HG03571 (cell line): ENCODE measurements around the gene RNF166.
A peak's percentile ranks its signal among the peaks of the same experiment; 100 is the strongest.
"Not testable (repeated sequence)": the region's sequence is repeated elsewhere in the genome, so short reads cannot be mapped to it uniquely, and the experiment has no call there.

Experiments used
- ATAC-seq: cut with Tn5 transposase; IDR thresholded peaks from one replicate; pipeline ENCODE4 v1.9.1; 2021; ENCODE audit not compliant: unreplicated experiment

Gene RNF166

GRCh38 chr16:88678224-88678979, 27.8 kb downstream of the RNF166 start:
- ATAC-seq = no peak

GRCh38 chr16:88677721-88678120, 28.5 kb downstream of the RNF166 start:
- no peak for ATAC-seq

- ATAC-seq = no peak
Observed at GRCh38 chr16:88676502-88677242, 29.5 kb downstream of the RNF166 start.

DNA sequence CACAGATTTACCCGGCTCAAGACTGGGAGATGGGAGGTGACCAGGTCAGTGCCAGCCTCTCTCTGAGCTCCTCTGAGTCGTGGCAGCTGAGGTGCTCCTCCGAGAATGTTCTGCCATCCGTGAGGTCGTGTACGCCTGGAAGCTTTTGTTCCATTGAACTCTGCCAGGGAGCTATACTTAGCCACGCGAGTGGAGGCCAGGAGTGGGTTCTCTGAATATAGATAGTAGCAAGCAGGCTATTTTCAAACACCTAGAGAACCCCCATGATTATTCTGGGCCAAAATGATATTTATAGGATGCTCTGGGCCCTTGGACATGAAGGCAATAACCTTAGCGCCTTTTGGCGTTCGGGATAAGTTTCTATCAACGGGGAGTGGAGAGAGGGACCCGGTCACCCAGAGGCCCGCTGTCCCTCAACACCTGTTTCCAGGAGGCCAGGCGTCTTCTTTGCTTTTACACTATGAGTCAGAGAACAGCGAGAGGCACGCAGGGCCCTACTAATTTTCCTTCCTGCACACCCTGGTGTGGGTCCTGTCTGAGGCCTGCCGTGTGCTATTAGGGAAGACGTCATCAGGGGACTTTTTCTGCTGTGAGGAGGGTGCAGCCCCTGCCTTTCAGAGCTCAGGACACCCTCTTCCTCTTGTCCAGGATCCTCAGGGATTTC, 32.4 kb downstream of the RNF166 start:
- no peak for ATAC-seq

DNA sequence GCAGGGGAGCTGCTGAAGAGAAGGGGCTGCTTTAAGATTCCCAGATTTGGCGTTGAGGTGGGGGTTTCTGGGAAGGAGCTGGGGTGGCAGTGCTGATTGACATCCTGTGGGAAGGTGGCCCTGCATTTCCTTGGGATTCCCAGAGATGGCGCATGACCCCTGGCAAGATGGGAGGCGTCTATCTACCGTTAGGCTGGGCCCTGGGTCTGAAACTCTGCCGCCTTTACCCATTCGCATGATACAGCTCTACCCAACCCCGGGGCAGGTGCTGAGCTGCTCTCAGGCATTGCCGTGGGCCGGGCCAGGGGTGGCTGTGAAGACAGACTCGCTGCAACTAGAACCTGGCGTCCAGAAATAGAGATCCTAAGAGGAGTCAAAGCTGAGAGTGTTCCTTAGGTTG, 33.4 kb downstream of the RNF166 start:
- no peak for ATAC-seq

GRCh38 chr16:88671806-88672205, 34.4 kb downstream of the RNF166 start:
- ATAC-seq = no peak

GRCh38 chr16:88669980-88670379, 36.2 kb downstream of the RNF166 start:
- ATAC-seq = no peak

GRCh38 chr16:88669493-88669892, 36.7 kb downstream of the RNF166 start:
- not testable (repeated sequence) for ATAC-seq

- ATAC-seq = no peak
Observed at GRCh38 chr16:88667461-88667860, 38.7 kb downstream of the RNF166 start.

- ATAC-seq = no peak
Observed at GRCh38 chr16:88665570-88665969, 40.6 kb downstream of the RNF166 start.

GRCh38 chr16:88665148-88665547, 41.1 kb downstream of the RNF166 start:
- no peak for ATAC-seq

DNA sequence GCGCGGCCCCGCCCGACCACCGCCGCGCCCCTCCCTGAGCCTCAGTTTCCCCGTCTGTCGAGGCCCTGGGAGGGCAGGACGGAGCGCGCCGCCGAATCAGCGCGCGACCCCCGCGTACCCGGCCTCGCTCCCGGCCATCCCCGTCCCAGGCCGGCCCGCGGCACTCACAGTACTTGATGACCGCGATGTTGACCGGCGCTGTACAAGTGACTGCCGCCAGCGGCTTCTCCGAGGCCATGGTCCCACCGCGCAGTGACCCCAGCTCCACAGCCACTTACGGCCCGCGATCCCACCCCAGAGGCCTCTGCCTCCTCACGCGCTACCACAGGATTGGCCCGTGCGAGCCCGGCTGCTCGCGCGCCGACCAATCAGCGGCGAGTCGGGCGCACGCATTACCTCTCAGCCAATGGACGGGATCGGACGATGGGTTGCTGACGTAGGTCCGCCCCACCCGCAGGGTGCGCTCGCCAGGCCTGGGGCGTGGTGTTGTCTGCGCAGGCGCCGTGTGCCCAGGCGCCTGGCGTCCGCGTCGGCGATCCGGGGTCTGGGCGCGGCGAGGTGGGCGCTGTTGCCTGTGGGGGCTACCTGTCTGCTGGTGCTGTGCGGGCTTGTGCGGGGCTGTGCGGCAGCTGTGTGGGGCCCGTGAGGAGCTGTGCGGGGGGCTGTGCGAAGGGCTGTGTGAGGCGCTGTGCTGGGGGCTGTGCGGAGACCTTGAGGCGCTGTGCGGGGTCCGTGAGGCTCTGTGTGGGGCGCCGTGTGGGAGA, 43.2 kb downstream of the RNF166 start, which contains the start of gene MVD:
MVD (minus strand) TSS at position 249 of the 764 bp plus-strand sequence; CDS start at position 238, 11 bp downstream.
- peak; percentile 92 for ATAC-seq

DNA sequence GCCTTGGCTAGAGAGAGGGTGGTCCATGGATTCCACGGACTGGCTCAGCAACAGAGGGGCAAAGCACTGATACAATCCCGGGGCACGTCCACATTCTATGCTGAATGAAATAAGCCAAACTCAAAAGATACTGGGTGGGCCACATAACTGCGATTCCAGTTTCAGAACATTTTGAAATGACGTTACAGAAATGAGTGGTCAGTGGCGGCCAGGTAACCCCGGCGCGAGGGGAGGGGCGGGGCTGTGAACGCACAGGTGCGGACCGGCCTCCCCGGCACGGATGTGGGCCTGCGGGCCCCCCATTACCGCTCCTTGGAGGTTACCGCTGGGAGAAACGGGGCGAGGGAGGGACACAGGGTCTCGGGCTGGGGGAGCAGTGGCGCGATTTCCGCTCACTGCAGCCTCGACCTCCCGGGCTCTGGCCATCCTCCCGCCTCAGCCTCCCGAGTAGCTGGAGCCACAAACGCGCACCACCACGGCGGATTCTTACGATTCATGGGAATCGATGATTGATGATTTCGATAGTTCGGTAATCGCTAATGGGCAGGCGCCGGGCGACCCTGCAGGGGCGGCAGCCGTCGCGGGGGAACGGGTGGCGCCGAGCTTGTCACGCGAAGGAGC, 43.9 kb downstream of the RNF166 start:
- ATAC-seq = peak; percentile 2

DNA sequence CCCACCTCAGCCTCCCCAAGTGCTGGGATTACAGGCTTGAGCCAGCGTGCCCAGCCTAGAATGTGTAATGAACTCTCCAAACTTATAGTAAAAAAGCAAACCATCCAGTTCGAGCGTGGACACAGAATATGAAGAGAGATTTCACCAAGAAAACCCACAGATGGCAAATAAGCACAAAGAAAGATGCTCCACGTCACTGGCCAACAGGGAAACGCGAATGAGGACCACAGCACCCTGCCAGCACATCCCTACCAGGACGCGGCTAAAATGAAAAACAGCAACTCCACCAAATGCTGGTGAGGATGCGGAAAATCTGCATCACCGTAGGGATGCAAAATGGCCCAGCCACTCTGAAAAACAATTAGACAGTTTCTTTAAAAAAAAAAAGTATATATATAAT, 44.7 kb downstream of the RNF166 start:
- no peak for ATAC-seq

DNA sequence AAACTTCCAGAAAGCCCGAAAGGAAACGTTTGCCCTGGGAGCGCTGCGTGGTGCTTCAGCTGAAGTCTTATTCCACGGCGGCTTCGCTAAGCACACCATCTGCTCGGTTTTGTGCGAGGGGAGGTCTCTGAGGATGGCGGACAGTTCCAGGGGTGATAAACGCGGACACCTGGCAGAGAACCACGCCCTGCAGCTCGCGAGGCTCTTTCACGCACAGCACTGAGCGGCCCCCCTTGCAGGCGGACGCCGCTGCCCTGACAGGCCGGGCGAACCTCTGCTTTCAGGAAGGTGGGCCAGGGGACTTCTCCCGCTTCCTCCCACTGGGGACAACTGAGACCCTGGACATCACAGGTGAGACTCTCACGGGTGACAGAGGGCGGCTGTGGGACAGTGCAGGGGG, 47.0 kb downstream of the RNF166 start:
- ATAC-seq = no peak

DNA sequence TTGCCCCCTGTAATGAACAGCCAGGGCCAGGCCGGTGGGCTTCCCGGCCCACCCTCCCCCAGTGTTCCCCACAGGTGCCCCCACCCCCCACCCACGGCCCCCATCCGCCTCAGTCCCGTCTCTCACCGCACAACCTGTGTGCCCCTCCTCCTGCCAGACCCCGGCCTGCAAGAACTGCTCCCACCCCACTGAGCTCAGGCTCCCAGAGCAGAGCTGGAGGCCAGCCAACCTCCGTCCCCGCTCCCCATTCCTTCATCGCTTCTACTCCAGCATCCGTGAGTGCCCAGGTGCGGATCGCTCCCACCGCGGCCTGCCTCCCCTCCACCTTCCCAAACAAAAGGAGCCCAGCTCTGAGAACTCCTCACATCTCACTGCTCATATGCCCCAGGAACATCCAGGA, 47.5 kb downstream of the RNF166 start:
- ATAC-seq = no peak

DNA sequence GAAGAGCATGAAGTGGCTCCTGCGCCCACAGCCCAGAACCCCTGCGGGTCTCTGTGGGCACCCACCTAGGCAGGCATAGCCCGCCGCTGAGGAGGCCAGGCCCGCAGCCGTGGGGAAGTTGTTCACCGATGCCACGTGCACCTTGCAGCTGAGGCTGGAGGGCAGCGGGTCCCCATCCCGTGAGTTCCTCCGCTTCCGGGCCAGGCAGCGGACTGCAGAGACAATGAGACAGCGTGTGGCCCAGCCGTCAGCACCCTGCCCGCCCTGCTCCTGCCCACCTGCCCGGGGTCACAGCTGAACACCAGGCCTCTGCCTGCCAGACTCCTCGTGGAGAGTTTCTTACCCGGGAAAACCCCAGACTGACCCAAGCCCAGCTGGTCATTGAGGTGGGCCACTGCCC, 48.8 kb downstream of the RNF166 start:
- no peak for ATAC-seq

DNA sequence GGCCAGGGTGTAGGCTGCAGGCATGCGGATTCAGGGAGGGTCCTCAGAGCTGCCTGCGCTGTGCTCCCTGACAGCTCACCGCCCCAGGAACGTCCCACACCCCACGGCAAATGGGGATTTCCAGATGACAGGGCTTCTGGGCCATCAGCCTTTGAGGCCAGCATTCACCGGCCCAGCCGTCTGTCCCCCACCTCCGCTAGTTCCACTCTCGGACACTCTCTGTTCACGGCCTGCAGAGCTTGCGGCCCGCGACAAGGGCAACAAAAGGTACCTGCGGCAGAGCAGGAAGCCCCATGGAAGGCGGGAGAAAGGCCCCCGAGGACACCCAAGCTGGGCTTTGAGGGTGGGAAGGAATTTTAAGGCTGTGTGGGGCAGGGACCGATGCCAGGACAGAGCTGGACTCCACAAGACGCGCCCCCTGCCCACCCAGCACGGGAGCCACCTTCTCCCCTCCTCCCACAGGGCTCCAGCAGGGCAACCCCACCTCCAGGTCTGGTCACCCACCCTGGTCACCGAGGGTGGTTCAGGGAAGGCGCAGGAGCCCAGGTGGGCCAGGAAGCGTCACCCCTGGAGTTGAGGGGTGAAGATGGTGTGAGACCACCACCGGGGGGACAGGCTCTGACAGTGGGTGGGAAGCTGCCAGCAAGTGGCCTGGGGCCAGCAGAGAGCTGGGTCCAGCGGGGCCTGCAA, 49.8 kb downstream of the RNF166 start:
- ATAC-seq = no peak

DNA sequence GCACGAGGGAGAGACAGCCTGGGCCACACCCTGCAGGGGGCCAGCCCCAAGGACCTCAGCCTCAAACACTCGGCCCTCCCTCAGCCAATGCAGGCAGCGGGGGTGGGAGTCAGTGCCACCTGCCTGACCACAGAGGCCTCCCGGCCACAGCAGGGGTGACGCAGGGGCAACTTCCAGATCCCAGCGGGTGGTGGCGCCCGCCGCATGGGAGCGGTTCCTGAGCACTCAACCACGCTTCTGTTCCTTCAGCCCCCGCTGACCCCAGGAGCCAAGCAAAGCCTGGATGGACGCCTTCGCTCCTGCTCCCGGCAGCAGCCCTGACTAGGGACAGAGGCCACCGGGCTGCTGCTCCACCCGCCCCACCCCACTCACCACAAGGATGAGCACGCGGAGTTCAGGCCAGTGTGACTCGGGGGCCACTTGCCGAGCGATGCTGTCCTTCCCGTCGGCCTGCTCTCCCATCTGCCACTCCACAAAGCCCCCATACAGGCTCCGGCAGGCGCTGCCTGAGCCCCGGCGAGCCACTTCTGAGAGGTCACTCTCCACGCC, 50.4 kb downstream of the RNF166 start:
- ATAC-seq = no peak
